ENCODE results near the gene LSM14A. TPM values are rescaled to one million over a fixed set of nuclear protein-coding genes. Genes with fewer than 3 reads are reported as not detected.
"Not testable (repeated sequence)": the region's sequence is repeated elsewhere in the genome, so short reads cannot be mapped to it uniquely, and the experiment has no call there.

Gene LSM14A
- total and polyA plus RNA-seq, 2 of the 8 experiments (the other 6 are each of a cell fraction or from before 2014, with no cell fraction given): 117 to 195 TPM

DNA sequence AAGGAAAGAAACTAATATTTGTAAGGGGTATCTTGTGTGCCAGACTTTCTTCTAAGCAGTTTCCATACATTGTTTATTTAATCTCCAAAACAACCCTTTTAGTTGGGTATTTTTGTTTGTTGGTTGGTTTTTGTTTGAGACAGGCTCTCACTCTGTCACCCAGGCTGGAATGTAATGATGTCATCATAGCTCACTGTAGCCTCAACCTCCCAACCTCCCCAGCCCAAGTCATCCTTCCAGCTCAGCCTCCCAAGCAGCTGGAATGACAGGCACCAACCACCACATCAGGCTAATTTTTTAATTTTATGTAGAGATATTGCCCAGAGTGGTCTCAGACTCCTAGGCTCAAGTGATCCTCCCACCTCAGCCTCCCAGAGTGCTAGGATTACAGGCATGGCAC, 41.2 kb upstream of the LSM14A start (continued):
- TF ChIP-seq, protein P1, sequence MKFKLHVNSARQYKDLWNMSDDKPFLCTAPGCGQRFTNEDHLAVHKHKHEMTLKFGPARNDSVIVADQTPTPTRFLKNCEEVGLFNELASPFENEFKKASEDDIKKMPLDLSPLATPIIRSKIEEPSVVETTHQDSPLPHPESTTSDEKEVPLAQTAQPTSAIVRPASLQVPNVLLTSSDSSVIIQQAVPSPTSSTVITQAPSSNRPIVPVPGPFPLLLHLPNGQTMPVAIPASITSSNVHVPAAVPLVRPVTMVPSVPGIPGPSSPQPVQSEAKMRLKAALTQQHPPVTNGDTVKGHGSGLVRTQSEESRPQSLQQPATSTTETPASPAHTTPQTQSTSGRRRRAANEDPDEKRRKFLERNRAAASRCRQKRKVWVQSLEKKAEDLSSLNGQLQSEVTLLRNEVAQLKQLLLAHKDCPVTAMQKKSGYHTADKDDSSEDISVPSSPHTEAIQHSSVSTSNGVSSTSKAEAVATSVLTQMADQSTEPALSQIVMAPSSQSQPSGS (IDR thresholded peaks at IDR 0.05; ENCODE audit: low read length): no peak
- TF ChIP-seq RXRA (IDR thresholded peaks at IDR 0.05; ENCODE audit: insufficient read depth, low read depth, low read length) (no peak), TBP (IDR thresholded peaks at IDR 0.05; ENCODE audit: low read depth, low read length) (no peak), SIX5 (IDR thresholded peaks at IDR 0.05; ENCODE audit: low read depth, low read length) (no peak)
- TF ChIP-seq, protein P2, sequence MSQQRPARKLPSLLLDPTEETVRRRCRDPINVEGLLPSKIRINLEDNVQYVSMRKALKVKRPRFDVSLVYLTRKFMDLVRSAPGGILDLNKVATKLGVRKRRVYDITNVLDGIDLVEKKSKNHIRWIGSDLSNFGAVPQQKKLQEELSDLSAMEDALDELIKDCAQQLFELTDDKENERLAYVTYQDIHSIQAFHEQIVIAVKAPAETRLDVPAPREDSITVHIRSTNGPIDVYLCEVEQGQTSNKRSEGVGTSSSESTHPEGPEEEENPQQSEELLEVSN (IDR thresholded peaks at IDR 0.05): no peak
- TF ChIP-seq, protein P3, sequence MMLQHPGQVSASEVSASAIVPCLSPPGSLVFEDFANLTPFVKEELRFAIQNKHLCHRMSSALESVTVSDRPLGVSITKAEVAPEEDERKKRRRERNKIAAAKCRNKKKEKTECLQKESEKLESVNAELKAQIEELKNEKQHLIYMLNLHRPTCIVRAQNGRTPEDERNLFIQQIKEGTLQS (IDR thresholded peaks at IDR 0.05; ENCODE audit: insufficient read depth, low read depth, low read length): no peak
- TF ChIP-seq, protein P4, sequence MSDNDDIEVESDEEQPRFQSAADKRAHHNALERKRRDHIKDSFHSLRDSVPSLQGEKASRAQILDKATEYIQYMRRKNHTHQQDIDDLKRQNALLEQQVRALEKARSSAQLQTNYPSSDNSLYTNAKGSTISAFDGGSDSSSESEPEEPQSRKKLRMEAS (IDR thresholded peaks at IDR 0.05): no peak

DNA sequence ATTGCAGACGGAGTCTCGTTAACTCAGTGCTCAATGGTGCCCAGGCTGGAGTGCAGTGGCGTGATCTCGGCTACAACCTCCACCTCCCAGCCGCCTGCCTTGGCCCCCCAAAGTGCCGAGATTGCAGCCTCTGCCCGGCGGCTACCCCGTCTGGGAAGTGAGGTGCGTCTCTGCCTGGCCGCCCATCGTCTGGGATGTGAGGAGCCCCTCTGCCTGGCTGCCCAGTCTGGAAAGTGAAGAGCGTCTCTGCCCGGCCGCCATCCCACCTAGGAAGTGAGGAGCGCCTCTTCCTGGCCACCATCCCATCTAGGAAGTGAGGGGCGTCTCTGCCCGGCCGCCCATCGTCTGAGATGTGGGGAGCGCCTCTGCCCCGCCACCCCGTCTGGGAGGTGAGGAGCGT, 40.2 kb upstream of the LSM14A start:
- H4K5ac ChIP-seq (ENCODE audit: insufficient read length, low read depth, low read length); H4K20me1 ChIP-seq (replicated peaks in 1 of 2; ENCODE audit: control insufficient read depth in 1 of 2, insufficient read depth in 2 of 2, low read length in 2 of 2); H2BK20ac ChIP-seq (ENCODE audit: low read length); H3K79me1 ChIP-seq (ENCODE audit: low read depth, low read length); H3K14ac ChIP-seq (ENCODE audit: insufficient read length); FAIRE-seq; H3K4me1 ChIP-seq (replicated peaks in 1 of 4; ENCODE audit: control insufficient read depth in 3 of 4, insufficient read depth in 4 of 4, low read length in 3 of 4); H3K4me2 ChIP-seq (ENCODE audit: insufficient read depth in 1 of 2, low read depth in 2 of 2, low read length in 2 of 2); H2BK12ac ChIP-seq (ENCODE audit: low read depth, low read length); H3K27me3 ChIP-seq (replicated peaks in 1 of 4; ENCODE audit: control insufficient read depth in 3 of 4, extremely low read depth in 1 of 4, insufficient read depth in 3 of 4, low read length in 3 of 4); H3K23ac ChIP-seq (ENCODE audit: insufficient read length); H3K4me3 ChIP-seq (ENCODE audit: extremely low read depth in 1 of 4, insufficient read depth in 2 of 4, low read depth in 3 of 4, low read length in 4 of 4); H4K8ac ChIP-seq (ENCODE audit: extremely low read depth, insufficient read depth, low read length); H2BK120ac ChIP-seq (replicated peaks; ENCODE audit: low read depth, low read length); H3K36me3 ChIP-seq (ENCODE audit: control insufficient read depth in 2 of 4, insufficient read depth in 4 of 4, low read length in 3 of 4); H3K9ac ChIP-seq (replicated peaks in 1 of 4; ENCODE audit: extremely low read depth in 1 of 4, low read depth in 3 of 4, low read length in 3 of 4); DNase-seq (ENCODE audit: low read depth in 1 of 2, low spot score in 2 of 2); H3K56ac ChIP-seq (replicated peaks; ENCODE audit: insufficient read length, low read depth, low read length); H4K91ac ChIP-seq (replicated peaks; ENCODE audit: insufficient read length, low read length); POLR2A ChIA-PET (ENCODE audit: partially characterized antibody); H3K18ac ChIP-seq (ENCODE audit: extremely low read depth, low read length); H2AK5ac ChIP-seq (ENCODE audit: low read depth, low read length); H2BK5ac ChIP-seq (ENCODE audit: low read depth, low read length); H2BK15ac ChIP-seq (ENCODE audit: low read length); H3K79me2 ChIP-seq (ENCODE audit: control insufficient read depth in 1 of 2, insufficient read depth in 2 of 2, low read length in 2 of 2); H2AFZ ChIP-seq (ENCODE audit: low read length); H3K23me2 ChIP-seq (ENCODE audit: low read depth, low read length); H3K27ac ChIP-seq (ENCODE audit: low read depth, low read length); H3K4ac ChIP-seq (replicated peaks; ENCODE audit: insufficient read length, low read depth, low read length); H3K9me3 ChIP-seq (ENCODE audit: insufficient read depth in 2 of 2, low read depth in 1 of 2, low read length in 1 of 2): not testable (repeated sequence)
- 91% methylated on average over 7 of the region's 24 CpGs; no CpG with 5 or more reads in 1 of the 2 experiments for WGBS, 2 experiments (ENCODE audit: extremely low coverage in 1 of 2, insufficient coverage in 1 of 2, insufficient read length in 1 of 2, insufficient replicate concordance in 2 of 2, low coverage in 1 of 2, low lambda C conversion rate in 2 of 2, missing lambda C conversion rate in 1 of 2)
- CTCF ChIA-PET (ENCODE audit: partially characterized antibody): interaction anchor here (0.8 to 2.0 kb wide), 2 partner anchors 10 to 354 kb away, joined by 3 to 8 read pairs; no protein-coding TSS in a partner anchor
